ENCODE results near the gene FAM3A.
"Not testable (repeated sequence)": the region's sequence is repeated elsewhere in the genome, so short reads cannot be mapped to it uniquely, and the experiment has no call there.

The FAM3A gene, protein sequence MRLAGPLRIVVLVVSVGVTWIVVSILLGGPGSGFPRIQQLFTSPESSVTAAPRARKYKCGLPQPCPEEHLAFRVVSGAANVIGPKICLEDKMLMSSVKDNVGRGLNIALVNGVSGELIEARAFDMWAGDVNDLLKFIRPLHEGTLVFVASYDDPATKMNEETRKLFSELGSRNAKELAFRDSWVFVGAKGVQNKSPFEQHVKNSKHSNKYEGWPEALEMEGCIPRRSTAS

GRCh38 chrX:154515966-154516655 lies at the start of gene FAM3A:
FAM3A (minus strand) TSS chrX:154516232; CDS start chrX:154515772, 460 bp downstream.
- in situ Hi-C loops (cut with MboI; ENCODE audit: low sequenced_read_pairs) = no loop called here

- in situ Hi-C loops (cut with MboI; ENCODE audit: low sequenced_read_pairs) = not testable (repeated sequence)
Observed at GRCh38 chrX:154562295-154562694, 46.3 kb upstream of the FAM3A start.

GRCh38 chrX:154560326-154560725 lies 44.3 kb upstream of the FAM3A start:
- in situ Hi-C loops (cut with MboI; ENCODE audit: low sequenced_read_pairs) = not testable (repeated sequence)

DNA sequence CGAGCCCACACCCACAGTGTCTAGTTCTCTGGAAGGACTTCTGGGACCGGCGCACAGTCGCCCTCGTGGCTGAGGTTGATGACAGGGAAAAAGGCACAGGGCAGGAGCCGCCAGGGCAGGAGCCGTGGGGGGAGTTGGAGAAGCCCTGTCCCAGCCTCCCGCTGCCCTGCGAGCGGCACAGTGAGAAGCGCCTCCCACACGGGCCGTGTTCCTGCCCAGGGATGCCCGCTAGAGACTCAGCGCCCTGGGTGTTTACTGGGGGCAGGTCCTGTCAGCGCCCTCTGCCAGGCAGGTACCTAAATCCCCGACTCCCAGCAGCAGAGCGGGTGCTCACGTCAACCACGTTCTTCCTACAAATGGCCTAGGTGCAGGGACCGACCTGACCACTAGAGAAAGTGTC lies 42.9 kb upstream of the FAM3A start:
- in situ Hi-C loops (cut with MboI; ENCODE audit: low sequenced_read_pairs) = not testable (repeated sequence)

- in situ Hi-C loops (cut with MboI; ENCODE audit: low sequenced_read_pairs) = not testable (repeated sequence)
Observed at GRCh38 chrX:154558060-154558690, 42.1 kb upstream of the FAM3A start.

DNA sequence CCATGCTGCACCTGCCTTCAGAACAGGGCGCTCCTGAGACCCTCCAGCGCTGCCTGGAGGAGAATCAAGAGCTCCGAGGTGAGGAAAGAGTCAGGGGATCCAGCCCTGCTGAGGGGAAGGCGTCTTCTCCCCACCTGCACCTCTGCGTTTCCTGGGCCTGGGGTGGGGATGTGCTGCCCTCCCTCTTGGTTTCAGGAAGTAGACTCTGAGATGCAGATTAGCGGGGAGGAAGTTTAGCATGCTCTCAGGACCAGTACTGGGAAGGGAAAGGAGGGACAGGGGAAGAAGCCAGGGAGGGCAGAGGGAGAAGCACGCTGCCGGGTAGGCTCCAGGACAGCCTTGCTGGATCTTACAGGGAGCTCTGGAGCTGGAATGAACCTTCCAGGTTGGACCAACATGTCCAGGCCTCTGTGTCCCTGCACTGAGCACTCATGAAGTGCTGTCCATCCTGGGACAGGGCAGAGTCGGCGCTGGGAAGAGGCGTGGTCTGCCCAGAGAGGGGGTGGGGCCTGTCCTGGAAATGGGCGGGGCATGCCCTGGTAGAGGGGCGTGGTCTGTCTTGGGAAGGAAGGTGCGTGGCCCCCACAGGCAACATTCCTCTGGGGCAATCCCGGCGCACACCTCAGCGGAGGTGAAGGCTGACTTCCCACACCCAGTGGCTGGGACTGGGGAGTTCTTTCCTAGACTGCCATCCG lies 36.2 kb upstream of the FAM3A start:
- in situ Hi-C loops (cut with MboI; ENCODE audit: low sequenced_read_pairs) = not testable (repeated sequence)

DNA sequence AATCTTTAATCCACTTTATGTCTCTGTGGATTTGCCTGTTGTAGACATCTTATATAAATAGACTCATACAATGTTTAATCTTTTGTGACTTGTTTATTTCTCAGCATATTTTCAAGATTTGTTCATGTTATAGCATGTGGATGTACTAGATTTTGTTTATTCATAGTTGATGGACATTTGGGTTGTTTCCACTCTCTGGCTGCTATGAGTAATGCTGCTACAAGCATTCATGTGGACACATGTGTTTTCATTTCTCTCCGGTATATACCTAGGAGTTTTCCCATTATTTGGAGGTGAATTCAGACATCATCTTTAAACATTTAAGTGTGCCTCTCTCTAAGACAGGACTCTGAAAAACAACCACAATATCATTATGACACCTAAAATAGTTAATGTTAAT lies 33.7 kb upstream of the FAM3A start:
- in situ Hi-C loops (cut with MboI; ENCODE audit: low sequenced_read_pairs) = no loop called here

GRCh38 chrX:154548028-154548316 lies 31.9 kb upstream of the FAM3A start:
- in situ Hi-C loops (cut with MboI; ENCODE audit: low sequenced_read_pairs) = no loop called here

- in situ Hi-C loops (cut with MboI; ENCODE audit: low sequenced_read_pairs) = no loop called here
Observed at GRCh38 chrX:154547245-154548027, 31.4 kb upstream of the FAM3A start, which contains the start of gene IKBKG. IKBKG (plus strand) TSS chrX:154547620; CDS start chrX:154552003, 4,383 bp downstream.

GRCh38 chrX:154546354-154547244 lies 30.6 kb upstream of the FAM3A start, which contains the start of gene G6PD:
G6PD (minus strand) TSS chrX:154546846; CDS start chrX:154546155, 691 bp downstream.
- in situ Hi-C loops (cut with MboI; ENCODE audit: low sequenced_read_pairs) = no loop called here

GRCh38 chrX:154545673-154546274 lies 29.7 kb upstream of the FAM3A start:
- in situ Hi-C loops (cut with MboI; ENCODE audit: low sequenced_read_pairs) = no loop called here

GRCh38 chrX:154542723-154543424 lies 26.8 kb upstream of the FAM3A start:
- in situ Hi-C loops (cut with MboI; ENCODE audit: low sequenced_read_pairs) = no loop called here

DNA sequence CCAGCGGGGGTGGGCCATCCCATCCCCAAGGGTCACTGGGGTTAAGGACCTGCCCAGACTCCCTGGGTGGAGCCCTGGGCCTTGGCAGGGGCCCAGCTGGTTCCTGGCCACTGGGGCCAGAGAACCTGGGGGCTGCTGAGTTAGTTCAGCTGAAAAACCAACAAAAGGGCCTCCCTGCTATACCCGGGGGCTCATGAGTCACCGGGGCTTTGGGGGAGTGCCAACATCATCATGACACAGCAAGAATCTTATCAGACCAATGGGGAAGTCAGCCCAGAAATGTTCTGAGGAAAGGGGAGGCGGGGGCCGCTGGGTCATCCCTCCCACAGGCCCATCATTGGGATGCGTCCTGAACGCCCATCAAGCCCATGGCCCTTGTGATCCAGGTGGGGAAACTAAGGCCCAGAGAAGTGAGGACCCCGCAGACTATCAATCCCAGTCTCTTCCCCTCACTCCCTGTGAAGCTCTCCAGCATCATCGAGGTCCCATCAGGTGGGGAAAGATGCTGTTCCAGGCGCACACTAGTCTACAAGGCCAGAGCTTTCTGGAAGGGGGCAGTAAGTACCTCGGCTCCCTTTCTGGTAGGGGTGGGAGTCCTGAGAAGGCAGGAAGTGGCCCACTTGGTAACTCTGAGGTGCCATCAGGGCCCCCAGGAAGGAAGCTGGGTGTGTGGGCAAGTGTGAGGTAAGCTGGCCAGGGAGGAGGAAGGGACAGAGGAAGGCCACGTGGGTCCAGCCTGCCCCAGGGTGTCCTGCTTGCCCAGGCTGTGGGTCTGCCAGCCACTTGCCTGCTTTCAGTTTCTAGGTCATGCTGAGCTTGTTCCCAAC lies 26.1 kb upstream of the FAM3A start:
- in situ Hi-C loops (cut with MboI; ENCODE audit: low sequenced_read_pairs) = no loop called here

DNA sequence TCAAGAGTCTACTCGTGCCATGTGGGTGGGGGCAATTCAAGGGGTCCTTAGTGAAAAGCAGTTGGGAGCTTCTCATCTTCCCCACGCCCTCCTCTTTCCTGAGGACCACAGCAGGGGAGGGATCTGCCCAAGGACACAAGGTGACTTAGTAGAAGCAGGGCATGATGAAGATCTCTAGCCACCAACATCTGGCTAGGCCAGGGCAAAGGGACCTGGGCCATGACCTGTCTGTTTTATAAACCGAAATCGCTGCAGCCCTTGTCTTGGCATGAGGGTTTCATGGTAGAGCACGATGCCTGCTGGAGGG lies 25.5 kb upstream of the FAM3A start:
- in situ Hi-C loops (cut with MboI; ENCODE audit: low sequenced_read_pairs) = no loop called here

GRCh38 chrX:154540897-154541535 lies 25.0 kb upstream of the FAM3A start:
- in situ Hi-C loops (cut with MboI; ENCODE audit: low sequenced_read_pairs) = no loop called here

DNA sequence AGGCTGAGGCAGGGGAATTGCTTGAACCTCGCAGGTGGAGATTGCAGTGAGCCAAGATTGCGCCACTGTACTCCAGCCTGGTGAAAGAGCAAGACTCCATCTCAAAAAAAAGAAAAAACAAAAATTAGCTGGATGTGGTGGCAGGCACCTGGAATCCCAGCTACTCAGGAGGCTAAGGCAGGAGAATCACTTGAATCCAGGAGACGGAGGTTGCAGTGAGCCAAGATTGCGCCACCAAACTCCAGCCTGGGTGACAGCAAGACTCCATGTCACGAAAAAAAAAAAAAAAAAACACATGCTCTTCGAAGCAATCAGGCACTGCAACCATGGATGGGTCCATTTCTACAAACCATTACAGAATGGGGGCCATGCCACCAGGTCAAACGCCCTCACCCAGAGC lies 24.3 kb upstream of the FAM3A start:
- in situ Hi-C loops (cut with MboI; ENCODE audit: low sequenced_read_pairs) = not testable (repeated sequence)

DNA sequence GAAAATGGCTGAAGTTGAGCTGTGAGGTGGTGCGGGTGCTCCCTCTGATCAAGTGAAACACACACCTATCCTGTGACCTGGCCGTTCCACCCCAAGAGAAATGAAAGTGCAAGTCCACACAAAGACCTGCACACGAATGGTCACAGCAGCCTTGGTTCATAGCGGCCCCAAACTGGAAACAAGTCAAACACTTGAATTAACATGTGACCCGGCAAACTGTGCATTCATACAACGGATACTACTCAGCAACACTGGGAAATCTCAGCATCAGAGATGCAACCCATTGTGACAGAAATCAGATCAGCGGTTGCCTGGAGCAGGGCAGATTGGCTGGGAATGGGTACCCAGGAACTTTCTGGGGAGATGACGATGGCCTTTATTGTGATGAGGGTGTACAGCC lies 23.0 kb upstream of the FAM3A start:
- in situ Hi-C loops (cut with MboI; ENCODE audit: low sequenced_read_pairs) = no loop called here

DNA sequence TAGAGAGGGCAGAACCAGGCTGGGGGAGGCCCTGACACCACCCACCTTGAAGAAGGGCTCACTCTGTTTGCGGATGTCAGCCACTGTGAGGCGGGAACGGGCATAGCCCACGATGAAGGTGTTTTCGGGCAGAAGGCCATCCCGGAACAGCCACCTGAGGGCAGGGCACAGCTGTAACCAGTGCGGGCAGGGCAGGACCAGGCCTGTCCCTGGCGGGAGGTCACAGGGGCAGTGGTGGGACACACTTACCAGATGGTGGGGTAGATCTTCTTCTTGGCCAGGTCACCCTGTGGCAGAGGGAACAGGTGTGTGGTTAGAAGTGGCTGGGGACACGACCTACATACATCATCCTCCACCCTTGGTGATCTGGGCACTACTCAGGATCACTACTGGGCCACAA lies 19.9 kb upstream of the FAM3A start:
- in situ Hi-C loops (cut with MboI; ENCODE audit: low sequenced_read_pairs) = no loop called here
